Liver (tissue), 9 donors: ENCODE data around the gene PREP. TPM values are rescaled to one million over a fixed set of nuclear protein-coding genes. Genes with fewer than 3 reads are reported as not detected.

Experiments
- DNase-seq: peaks from one replicate; pipeline ENCODE4 v3.0.0-alpha.2; 2017; ENCODE audit warnings: low spot score
- H3K27ac ChIP-seq, 2 donors: one replicate each; pipeline ENCODE4 v1.7.0; 2013; ENCODE audit warnings: inconsistent platforms in 2 of 2, low read length in 2 of 2, control low read depth in 1 of 2, low read depth in 1 of 2, mild to moderate bottlenecking in 1 of 2
- H3K27me3 ChIP-seq, 4 donors: one replicate each; pipeline versions ENCODE4 v1.6.1 to v1.7.0; 2013; ENCODE audit warnings: low read length in 3 of 4, inconsistent platforms in 1 of 4, mild to moderate bottlenecking in 1 of 4, moderate library complexity in 1 of 4; ENCODE audit not compliant: control insufficient read depth in 4 of 4, insufficient read depth in 4 of 4
- H3K36me3 ChIP-seq, 4 donors: one replicate each; pipeline versions ENCODE4 v1.6.1 to v1.7.0; 2013; ENCODE audit warnings: low read length in 3 of 4, mild to moderate bottlenecking in 3 of 4, low read depth in 1 of 4, moderate library complexity in 1 of 4; ENCODE audit not compliant: control insufficient read depth in 4 of 4, insufficient read depth in 3 of 4
- H3K4me1 ChIP-seq, 4 donors: one replicate each; pipeline versions ENCODE4 v1.6.1 to v1.7.0; 2013; ENCODE audit warnings: low read length in 3 of 4, mild to moderate bottlenecking in 3 of 4, moderate library complexity in 1 of 4; ENCODE audit not compliant: control insufficient read depth in 4 of 4, insufficient read depth in 4 of 4
- H3K4me3 ChIP-seq, 3 donors: one replicate each; pipeline versions ENCODE4 v1.6.1 to v1.7.0; 2013; ENCODE audit warnings: low read length in 3 of 3, control low read depth in 1 of 3, low read depth in 1 of 3, mild to moderate bottlenecking in 1 of 3
- H3K9ac ChIP-seq, 2 donors: one replicate each; pipeline ENCODE4 v1.7.0; 2013; ENCODE audit warnings: low read length in 2 of 2, mild to moderate bottlenecking in 2 of 2, moderate library complexity in 2 of 2, control low read depth in 1 of 2, low read depth in 1 of 2
- H3K9me3 ChIP-seq, 4 donors: one replicate each; pipeline versions ENCODE4 v1.6.1 to v1.7.0; 2013; ENCODE audit warnings: low read length in 3 of 4; ENCODE audit not compliant: control insufficient read depth in 4 of 4
- EGR1 ChIP-seq, 2 donors: IDR thresholded peaks; 2 replicates each; pipeline ENCODE4 v1.6.1; 2016 to 2018; ENCODE audit warnings: antibody characterized with exemption in 2 of 2, low read depth in 2 of 2
- FOXA1 ChIP-seq: IDR thresholded peaks from 2 replicates; pipeline ENCODE4 v1.6.1; 2016; ENCODE audit warnings: antibody characterized with exemption
- FOXA2 ChIP-seq: IDR thresholded peaks from 2 replicates; pipeline ENCODE4 v1.6.1; 2016; ENCODE audit warnings: antibody characterized with exemption
- GABPA ChIP-seq, 2 donors: IDR thresholded peaks in 1 of 2; conservative IDR thresholded peaks in 1 of 2; 2 replicates each; pipeline ENCODE4 v1.6.1; 2016; ENCODE audit warnings: antibody characterized with exemption in 2 of 2, mild to moderate bottlenecking in 1 of 2, moderate library complexity in 1 of 2
- HNF4G ChIP-seq: IDR thresholded peaks from 2 replicates; pipeline ENCODE4 v1.6.1; 2016; ENCODE audit warnings: antibody characterized with exemption
- JUND ChIP-seq, 2 donors: IDR thresholded peaks; 2 replicates each; pipeline ENCODE4 v1.6.1; 2016; ENCODE audit warnings: antibody characterized with exemption in 2 of 2
- MAX ChIP-seq: IDR thresholded peaks from 2 replicates; pipeline ENCODE4 v1.6.1; 2016; ENCODE audit warnings: antibody characterized with exemption
- NR2F2 ChIP-seq: IDR thresholded peaks from 2 replicates; pipeline ENCODE4 v1.6.1; 2016; ENCODE audit warnings: antibody characterized with exemption
- REST ChIP-seq: IDR thresholded peaks from 2 replicates; pipeline ENCODE4 v1.6.1; 2016; ENCODE audit warnings: antibody characterized with exemption, mild to moderate bottlenecking
- RXRA ChIP-seq, 2 donors: IDR thresholded peaks; 2 replicates each; pipeline ENCODE4 v1.6.1; 2017 to 2018; ENCODE audit warnings: antibody characterized with exemption in 2 of 2, mild to moderate bottlenecking in 1 of 2
- SP1 ChIP-seq: IDR thresholded peaks from 2 replicates; pipeline ENCODE4 v1.6.1; 2018; ENCODE audit warnings: antibody characterized with exemption, mild to moderate bottlenecking
- TAF1 ChIP-seq: conservative IDR thresholded peaks from 2 replicates; pipeline ENCODE4 v1.6.1; 2016; ENCODE audit warnings: antibody characterized with exemption, mild to moderate bottlenecking
- YY1 ChIP-seq: IDR thresholded peaks from 2 replicates; pipeline ENCODE4 v1.6.1; 2016; ENCODE audit warnings: antibody characterized with exemption, mild to moderate bottlenecking
- WGBS: extraction: QIAGEN DNeasy Blood & Tissue Kit; methylation state at CpG from one replicate; pipeline ENCODE4 v1.1.7; 2013; 5-methylcytosine and 5-hydroxymethylcytosine counted together
- polyA plus RNA-seq, 2 donors: library from polyadenylated mRNA; stranded (reverse) in 1 of 2; unstranded in 1 of 2; fragments of 200-250 nt in 1 of 2; fragments of >200 nt in 1 of 2; fragmentation: Nextera tagmentation in 1 of 2; extraction: Ambion mirVana in 1 of 2; gene quantifications; one replicate each; pipeline versions ENCODE4 v1.2.1 to v1.2.3, GENCODE V29; 2013 to 2015
- total RNA-seq, 2 donors: library from RNA; depleted of rRNA; stranded (reverse); fragments of >200 nt; gene quantifications; one replicate each; pipeline ENCODE4 v1.2.3, GENCODE V29; 2014
- TF ChIP-seq, protein P1 (sequence below): fragments of 150-350 bp; IDR thresholded peaks from 2 replicates; pipeline ENCODE4 v1.5.1; 2017; ENCODE audit warnings: improper control_type of control experiment, low read depth, low read length; ENCODE audit not compliant: missing input control
- TF ChIP-seq, protein P2 (sequence below): IDR thresholded peaks from 2 replicates; pipeline ENCODE4 v1.6.1; 2016; ENCODE audit warnings: antibody characterized with exemption
- TF ChIP-seq, protein P3 (sequence below): IDR thresholded peaks from 2 replicates; pipeline ENCODE4 v1.6.1; 2016; ENCODE audit warnings: antibody characterized with exemption
- donor health status: healthy.
- donor health status: healthy.
- donor health status: healthy.
- donor health status: healthy.
- donor health status: healthy.

PREP gene
- total and polyA plus RNA-seq, 4 donors = 7.3 to 17.7 (median 13.0) TPM

DNA sequence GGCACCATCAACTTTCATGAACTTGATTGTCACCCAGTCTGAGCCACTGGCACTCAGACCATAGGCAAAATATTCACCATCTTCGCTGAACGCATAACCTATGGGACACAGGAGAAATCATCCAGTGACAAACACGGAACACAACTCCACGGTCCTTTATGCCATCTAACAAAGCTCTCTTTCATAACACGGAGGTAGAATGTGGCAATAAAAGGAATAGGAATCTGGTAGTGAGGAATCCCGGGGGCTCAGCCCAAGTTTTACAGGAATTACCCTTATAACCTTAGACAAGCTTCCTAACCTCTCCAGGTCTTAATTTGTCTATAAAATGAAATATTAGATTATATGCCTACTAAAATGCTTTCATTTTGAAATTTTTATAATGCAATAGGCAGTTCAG lies 29.4 kb downstream of the PREP start:
- H3K9me3 ChIP-seq = no peaks in the 10 kb centered on the region
- 93% methylated on average over 6 of the region's 6 CpGs for WGBS
- no peaks in the 10 kb centered on the region for H3K4me1 ChIP-seq
- H3K4me3 ChIP-seq = no peak overlapping the region
- no peak overlapping the region for H3K27ac ChIP-seq
- H3K9ac ChIP-seq = no peak overlapping the region
- H3K36me3 ChIP-seq = peaks cover 10 to 35% (median 20%) of the 10 kb centered on the region in 4 donors
- DNase-seq = no peak
- no peak for TF ChIP-seq RXRA (IDR thresholded peaks at IDR 0.05)
- TF ChIP-seq REST = no peak
- TF ChIP-seq NR2F2 = no peak
- TF ChIP-seq, protein P1, sequence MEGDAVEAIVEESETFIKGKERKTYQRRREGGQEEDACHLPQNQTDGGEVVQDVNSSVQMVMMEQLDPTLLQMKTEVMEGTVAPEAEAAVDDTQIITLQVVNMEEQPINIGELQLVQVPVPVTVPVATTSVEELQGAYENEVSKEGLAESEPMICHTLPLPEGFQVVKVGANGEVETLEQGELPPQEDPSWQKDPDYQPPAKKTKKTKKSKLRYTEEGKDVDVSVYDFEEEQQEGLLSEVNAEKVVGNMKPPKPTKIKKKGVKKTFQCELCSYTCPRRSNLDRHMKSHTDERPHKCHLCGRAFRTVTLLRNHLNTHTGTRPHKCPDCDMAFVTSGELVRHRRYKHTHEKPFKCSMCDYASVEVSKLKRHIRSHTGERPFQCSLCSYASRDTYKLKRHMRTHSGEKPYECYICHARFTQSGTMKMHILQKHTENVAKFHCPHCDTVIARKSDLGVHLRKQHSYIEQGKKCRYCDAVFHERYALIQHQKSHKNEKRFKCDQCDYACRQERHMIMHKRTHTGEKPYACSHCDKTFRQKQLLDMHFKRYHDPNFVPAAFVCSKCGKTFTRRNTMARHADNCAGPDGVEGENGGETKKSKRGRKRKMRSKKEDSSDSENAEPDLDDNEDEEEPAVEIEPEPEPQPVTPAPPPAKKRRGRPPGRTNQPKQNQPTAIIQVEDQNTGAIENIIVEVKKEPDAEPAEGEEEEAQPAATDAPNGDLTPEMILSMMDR = no peak
- no peak for TF ChIP-seq MAX
- no peak for TF ChIP-seq JUND (IDR thresholded peaks at IDR 0.05)
- TF ChIP-seq, protein P2, sequence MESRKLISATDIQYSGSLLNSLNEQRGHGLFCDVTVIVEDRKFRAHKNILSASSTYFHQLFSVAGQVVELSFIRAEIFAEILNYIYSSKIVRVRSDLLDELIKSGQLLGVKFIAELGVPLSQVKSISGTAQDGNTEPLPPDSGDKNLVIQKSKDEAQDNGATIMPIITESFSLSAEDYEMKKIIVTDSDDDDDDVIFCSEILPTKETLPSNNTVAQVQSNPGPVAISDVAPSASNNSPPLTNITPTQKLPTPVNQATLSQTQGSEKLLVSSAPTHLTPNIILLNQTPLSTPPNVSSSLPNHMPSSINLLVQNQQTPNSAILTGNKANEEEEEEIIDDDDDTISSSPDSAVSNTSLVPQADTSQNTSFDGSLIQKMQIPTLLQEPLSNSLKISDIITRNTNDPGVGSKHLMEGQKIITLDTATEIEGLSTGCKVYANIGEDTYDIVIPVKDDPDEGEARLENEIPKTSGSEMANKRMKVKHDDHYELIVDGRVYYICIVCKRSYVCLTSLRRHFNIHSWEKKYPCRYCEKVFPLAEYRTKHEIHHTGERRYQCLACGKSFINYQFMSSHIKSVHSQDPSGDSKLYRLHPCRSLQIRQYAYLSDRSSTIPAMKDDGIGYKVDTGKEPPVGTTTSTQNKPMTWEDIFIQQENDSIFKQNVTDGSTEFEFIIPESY = no peak
- TF ChIP-seq HNF4G = no peak
- TF ChIP-seq TAF1 = no peak
- no peak for TF ChIP-seq GABPA (IDR thresholded peaks at IDR 0.05 in 1 of 2, conservative IDR thresholded peaks at IDR 0.05 in 1 of 2)
- no peak for TF ChIP-seq FOXA2
- no peaks in the 10 kb centered on the region for H3K27me3 ChIP-seq

GRCh38 chr6:105372849-105373182 lies 30.1 kb downstream of the PREP start:
- Histone ChIP-seq H3K27ac (no peak overlapping the region), H3K4me3 (no peak overlapping the region), H3K36me3 (peaks cover 10 to 34% (median 25%) of the 10 kb centered on the region in 4 donors), H3K27me3 (no peaks in the 10 kb centered on the region), H3K9me3 (no peaks in the 10 kb centered on the region), H3K9ac (no peak overlapping the region), H3K4me1 (no peaks in the 10 kb centered on the region)
- 85% methylated on average over 3 of the region's 3 CpGs for WGBS
- no peak for DNase-seq
- no peak for TF ChIP-seq FOXA2
- TF ChIP-seq YY1 = no peak
- TF ChIP-seq HNF4G = no peak
- TF ChIP-seq, protein P1 = no peak
- no peak for TF ChIP-seq TAF1
- TF ChIP-seq REST = no peak
- no peak for TF ChIP-seq RXRA (IDR thresholded peaks at IDR 0.05)
- TF ChIP-seq, protein P3, sequence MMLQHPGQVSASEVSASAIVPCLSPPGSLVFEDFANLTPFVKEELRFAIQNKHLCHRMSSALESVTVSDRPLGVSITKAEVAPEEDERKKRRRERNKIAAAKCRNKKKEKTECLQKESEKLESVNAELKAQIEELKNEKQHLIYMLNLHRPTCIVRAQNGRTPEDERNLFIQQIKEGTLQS = no peak
- no peak for TF ChIP-seq EGR1 (IDR thresholded peaks at IDR 0.05; ENCODE audit: low read depth in 2 of 2)
- no peak for TF ChIP-seq FOXA1
- no peak for TF ChIP-seq SP1
- TF ChIP-seq GABPA (IDR thresholded peaks at IDR 0.05 in 1 of 2, conservative IDR thresholded peaks at IDR 0.05 in 1 of 2) = no peak
- TF ChIP-seq JUND (IDR thresholded peaks at IDR 0.05) = no peak
- TF ChIP-seq MAX = no peak
